Measurements from ENCODE around the gene PPP1R9A.

- TF ChIP-seq CTCF (IDR thresholded peaks at IDR 0.05) (no peak), POLR2A (IDR thresholded peaks at IDR 0.05) (no peak), POLR2AphosphoS5 (IDR thresholded peaks at IDR 0.05; ENCODE audit: insufficient read depth in 1 of 2, low read depth in 1 of 2) (no peak)
These were observed 417.0 kb downstream of the PPP1R9A start, which contains the start of gene PON1 for GRCh38 chr7:95324431-95324830.
